ENCODE results near the gene OR2T6. TPM values are rescaled to one million over a fixed set of nuclear protein-coding genes. Genes with fewer than 3 reads are reported as not detected.
"Not testable (repeated sequence)": the region's sequence is repeated elsewhere in the genome, so short reads cannot be mapped to it uniquely, and the experiment has no call there.

OR2T6 gene
- total and polyA plus RNA-seq, 9 of the 15 experiments (the other 6 are each of a cell fraction or from before 2014, with no cell fraction given): not detected

- in situ Hi-C loops (cut with MboI) (no loop called here), intact Hi-C loops (cut with micrococcal nuclease) (no loop called here)
- TF ChIP-seq PPARD (CRISPR knock-in tag; IDR thresholded peaks at IDR 0.05) (no peak), ZFP36 (IDR thresholded peaks at IDR 0.05; ENCODE audit: low read depth, low read length, partially characterized antibody) (peak; percentile 34)
- Histone ChIP-seq H3K9me3 (replicated peaks; ENCODE audit: control insufficient read depth, insufficient read depth, low read depth, low read length) (no peaks in the 10 kb centered on the region), H3K4me2 (ENCODE audit: insufficient read depth, low read length) (no peak overlapping the region), H3K9me1 (ENCODE audit: control insufficient read depth, insufficient read depth, low read length) (no peaks in the 10 kb centered on the region), H3K27me3 (ENCODE audit: control insufficient read depth in 2 of 2, insufficient read depth in 2 of 2, low read length in 2 of 2) (no peaks in the 10 kb centered on the region), H3K4me3 (no peak overlapping the region), H4K20me1 (replicated peaks; ENCODE audit: control insufficient read depth, insufficient read depth, low read length) (no peaks in the 10 kb centered on the region), H3K4me1 (replicated peaks in 1 of 2; ENCODE audit: control insufficient read depth in 2 of 2, insufficient read depth in 2 of 2, low read length in 2 of 2) (no peaks in the 10 kb centered on the region), H3K9ac (ENCODE audit: insufficient read depth in 1 of 2, low read depth in 2 of 2, low read length in 2 of 2) (no peak overlapping the region), H3K36me3 (ENCODE audit: control insufficient read depth, insufficient read depth, low read length) (no peaks in the 10 kb centered on the region), H2AFZ (ENCODE audit: low read depth, low read length) (no peak overlapping the region), H3K27ac (ENCODE audit: extremely low read depth, low read depth, low read length) (no peak overlapping the region), H3K79me2 (ENCODE audit: control insufficient read depth, insufficient read depth, low read length) (no peaks in the 10 kb centered on the region)
- DNase-seq (ENCODE audit: extremely low read depth in 1 of 4, low spot score in 3 of 4) (no peak), FAIRE-seq (no peak), ATAC-seq (no peak)
- POLR2A ChIA-PET: no interaction called here
- CTCF ChIA-PET (ENCODE audit: low intra/inter-chr PET ratio): no interaction called here
- WGBS (ENCODE audit: insufficient coverage, low coverage, missing lambda C conversion rate): 0% methylated on average over 1 of the region's 1 CpG
- BruUV-seq (replicated peaks): no TSS peak
Measured at GRCh38 chr1:248421384-248421783, 45.8 kb downstream of the OR2T6 start.

GRCh38 chr1:248427526-248428191 is 52.1 kb downstream of the OR2T6 start:
- CTCF ChIA-PET (ENCODE audit: low intra/inter-chr PET ratio); H3K4me2 ChIP-seq (ENCODE audit: insufficient read depth, low read length); ATAC-seq; H3K79me2 ChIP-seq (ENCODE audit: control insufficient read depth, insufficient read depth, low read length); H3K27ac ChIP-seq (ENCODE audit: extremely low read depth, low read depth, low read length); H3K27me3 ChIP-seq (ENCODE audit: control insufficient read depth in 2 of 2, insufficient read depth in 2 of 2, low read length in 2 of 2); H3K4me3 ChIP-seq; H2AFZ ChIP-seq (ENCODE audit: low read depth, low read length); in situ Hi-C loops (cut with MboI); H3K36me3 ChIP-seq (ENCODE audit: control insufficient read depth, insufficient read depth, low read length); DNase-seq (ENCODE audit: extremely low read depth in 1 of 4, low spot score in 3 of 4); POLR2A ChIA-PET; intact Hi-C loops (cut with micrococcal nuclease); H4K20me1 ChIP-seq (replicated peaks; ENCODE audit: control insufficient read depth, insufficient read depth, low read length); H3K4me1 ChIP-seq (replicated peaks in 1 of 2; ENCODE audit: control insufficient read depth in 2 of 2, insufficient read depth in 2 of 2, low read length in 2 of 2); H3K9ac ChIP-seq (ENCODE audit: insufficient read depth in 1 of 2, low read depth in 2 of 2, low read length in 2 of 2); FAIRE-seq; H3K9me1 ChIP-seq (ENCODE audit: control insufficient read depth, insufficient read depth, low read length); BruUV-seq (replicated peaks); H3K9me3 ChIP-seq (replicated peaks; ENCODE audit: control insufficient read depth, insufficient read depth, low read depth, low read length): not testable (repeated sequence)
- 4% methylated on average over 3 of the region's 3 CpGs for WGBS (ENCODE audit: insufficient coverage, low coverage, missing lambda C conversion rate)

- H3K9ac ChIP-seq (ENCODE audit: insufficient read depth in 1 of 2, low read depth in 2 of 2, low read length in 2 of 2); H3K4me2 ChIP-seq (ENCODE audit: insufficient read depth, low read length); DNase-seq (ENCODE audit: extremely low read depth in 1 of 4, low spot score in 3 of 4); BruUV-seq (replicated peaks); in situ Hi-C loops (cut with MboI); POLR2A ChIA-PET; H3K9me1 ChIP-seq (ENCODE audit: control insufficient read depth, insufficient read depth, low read length); H3K79me2 ChIP-seq (ENCODE audit: control insufficient read depth, insufficient read depth, low read length); H3K9me3 ChIP-seq (replicated peaks; ENCODE audit: control insufficient read depth, insufficient read depth, low read depth, low read length); ATAC-seq; H3K4me3 ChIP-seq; H2AFZ ChIP-seq (ENCODE audit: low read depth, low read length); H3K27ac ChIP-seq (ENCODE audit: extremely low read depth, low read depth, low read length); H3K27me3 ChIP-seq (ENCODE audit: control insufficient read depth in 2 of 2, insufficient read depth in 2 of 2, low read length in 2 of 2); intact Hi-C loops (cut with micrococcal nuclease); FAIRE-seq; H3K36me3 ChIP-seq (ENCODE audit: control insufficient read depth, insufficient read depth, low read length); CTCF ChIA-PET (ENCODE audit: low intra/inter-chr PET ratio); H4K20me1 ChIP-seq (replicated peaks; ENCODE audit: control insufficient read depth, insufficient read depth, low read length); H3K4me1 ChIP-seq (replicated peaks in 1 of 2; ENCODE audit: control insufficient read depth in 2 of 2, insufficient read depth in 2 of 2, low read length in 2 of 2): not testable (repeated sequence)
- 0% methylated on average over 3 of the region's 3 CpGs for WGBS (ENCODE audit: insufficient coverage, low coverage, missing lambda C conversion rate)
Measured at GRCh38 chr1:248428192-248428533, 52.6 kb downstream of the OR2T6 start.

GRCh38 chr1:248431683-248432082 is 56.1 kb downstream of the OR2T6 start:
- in situ Hi-C loops (cut with MboI); H3K9me1 ChIP-seq (ENCODE audit: control insufficient read depth, insufficient read depth, low read length); H3K9me3 ChIP-seq (replicated peaks; ENCODE audit: control insufficient read depth, insufficient read depth, low read depth, low read length); FAIRE-seq; H3K4me1 ChIP-seq (replicated peaks in 1 of 2; ENCODE audit: control insufficient read depth in 2 of 2, insufficient read depth in 2 of 2, low read length in 2 of 2); H3K27ac ChIP-seq (ENCODE audit: extremely low read depth, low read depth, low read length); ATAC-seq; BruUV-seq (replicated peaks); H3K36me3 ChIP-seq (ENCODE audit: control insufficient read depth, insufficient read depth, low read length); H2AFZ ChIP-seq (ENCODE audit: low read depth, low read length); CTCF ChIA-PET (ENCODE audit: low intra/inter-chr PET ratio); POLR2A ChIA-PET; H3K9ac ChIP-seq (ENCODE audit: insufficient read depth in 1 of 2, low read depth in 2 of 2, low read length in 2 of 2); H3K79me2 ChIP-seq (ENCODE audit: control insufficient read depth, insufficient read depth, low read length); intact Hi-C loops (cut with micrococcal nuclease); H3K27me3 ChIP-seq (ENCODE audit: control insufficient read depth in 2 of 2, insufficient read depth in 2 of 2, low read length in 2 of 2); DNase-seq (ENCODE audit: extremely low read depth in 1 of 4, low spot score in 3 of 4); H3K4me2 ChIP-seq (ENCODE audit: insufficient read depth, low read length); H4K20me1 ChIP-seq (replicated peaks; ENCODE audit: control insufficient read depth, insufficient read depth, low read length); H3K4me3 ChIP-seq: not testable (repeated sequence)
- WGBS (ENCODE audit: insufficient coverage, low coverage, missing lambda C conversion rate): 1% methylated on average over 10 of the region's 11 CpGs
